K562 (cell line): ENCODE data around the gene PCBP3. TPM values are rescaled to one million over a fixed set of nuclear protein-coding genes. Genes with fewer than 3 reads are reported as not detected.

ENCODE experiments used
- CHD2 ChIP-seq: IDR thresholded peaks from 2 replicates; pipeline ENCODE4 v1.6.1; 2011; ENCODE audit warnings: low read depth, low read length
- HDGF ChIP-seq: fragments of 450-650 bp; IDR thresholded peaks from 2 replicates; pipeline ENCODE4 v1.6.1; 2016
- PHF20 ChIP-seq: fragments of 450-650 bp; IDR thresholded peaks from 2 replicates; pipeline ENCODE4 v1.6.1; 2018; ENCODE audit not compliant: partially characterized antibody
- PPARD ChIP-seq: fragments of 250-450 bp; sonication (Bioruptor Pico); IDR thresholded peaks from 2 replicates; pipeline ENCODE4 v1.8.0; 2022; ENCODE audit warnings: inconsistent platforms, mild to moderate bottlenecking, moderate library complexity
- TARDBP ChIP-seq: fragments of 450-650 bp; IDR thresholded peaks from 2 replicates; pipeline ENCODE4 v1.6.1; 2016
- polyA plus RNA-seq, 8 experiments: library from polyadenylated mRNA; depleted of rRNA in 4 of 8; stranded (reverse) in 5 of 8; unstranded in 3 of 8; fragments of >200 nt; fragmentation: Nextera tagmentation in 2 of 8; fragmentation: Illumina TruSeq in 1 of 8; extraction: Ambion mirVana in 2 of 8; extraction: Trizol in 1 of 8; gene quantifications; 2 replicates each; pipeline versions ENCODE4 v1.2.1 to v1.2.3, GENCODE V29; 2011 to 2014; ENCODE audit warnings: inconsistent platforms in 1 of 8, missing spikeins in 1 of 8
- total RNA-seq, 7 experiments: library from RNA; depleted of rRNA in 6 of 7; stranded (reverse); fragments of >200 nt in 6 of 7; fragmentation: Illumina TruSeq in 2 of 7; extraction: Trizol in 2 of 7; gene quantifications; 2 replicates each; pipeline versions ENCODE4 v1.2.1 to v1.2.3, GENCODE V29; 2011 to 2021; ENCODE audit warnings: low replicate concordance in 1 of 7
- TF ChIP-seq, protein P1 (sequence below): fragments of 450-650 bp; IDR thresholded peaks from 2 replicates; pipeline ENCODE4 v1.6.1; 2017; ENCODE audit warnings: mild to moderate bottlenecking, moderate library complexity
- TF ChIP-seq, protein P2 (sequence below), 2 experiments: fragments of 450-650 bp; IDR thresholded peaks; 2 replicates each; pipeline ENCODE4 v1.6.1; 2018; ENCODE audit warnings: mild to moderate bottlenecking in 2 of 2, low read depth in 1 of 2; ENCODE audit not compliant: partially characterized antibody in 2 of 2
- TF ChIP-seq, protein P3 (sequence below): fragments of 450-650 bp; formaldehyde crosslinking; IDR thresholded peaks from 2 replicates; pipeline ENCODE4 v1.4.0; 2020; ENCODE audit warnings: mild to moderate bottlenecking
- TF ChIP-seq, protein P4 (sequence below), 2 experiments: fragments of 450-650 bp in 1 of 2; IDR thresholded peaks; 2 replicates each; pipeline ENCODE4 v1.6.1; 2011 to 2017; ENCODE audit warnings: low read depth in 2 of 2, antibody characterized with exemption in 1 of 2, borderline replicate concordance in 1 of 2, low read length in 1 of 2, mild to moderate bottlenecking in 1 of 2, mixed read lengths in 1 of 2; ENCODE audit not compliant: control insufficient read depth in 1 of 2

PCBP3 gene
- total and polyA plus RNA-seq, 9 of the 15 experiments (the other 6 are each of a cell fraction or from before 2014, with no cell fraction given), result 0.18 TPM; not detected in 8

DNA sequence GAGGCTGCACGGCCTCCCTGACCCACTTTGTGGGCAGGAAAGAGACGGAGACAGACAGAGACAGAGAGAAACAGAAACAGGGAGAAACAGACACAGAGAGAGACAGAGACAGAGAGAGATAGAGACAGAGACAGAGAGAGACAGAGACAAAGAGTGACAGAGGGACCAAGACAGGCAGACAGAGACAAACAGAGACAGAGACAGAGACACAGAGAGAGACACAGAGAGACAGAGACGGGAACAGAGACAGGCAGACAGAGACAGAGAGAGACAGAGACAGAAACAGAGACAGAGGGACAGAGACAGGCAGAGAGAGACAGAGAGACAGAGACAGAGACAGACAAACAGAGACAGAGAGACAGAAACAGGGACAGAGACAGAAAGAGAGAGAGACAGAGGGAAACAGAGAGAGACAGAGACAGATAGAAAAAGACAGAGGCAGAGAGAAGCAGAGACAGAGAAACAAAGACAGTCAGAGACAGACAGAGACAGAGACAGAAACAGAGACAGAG lies 341.1 kb downstream of the PCBP3 start (continued):
- no peak for TF ChIP-seq CHD2
- peak; percentile 49 for TF ChIP-seq PHF20
- TF ChIP-seq, protein P1, sequence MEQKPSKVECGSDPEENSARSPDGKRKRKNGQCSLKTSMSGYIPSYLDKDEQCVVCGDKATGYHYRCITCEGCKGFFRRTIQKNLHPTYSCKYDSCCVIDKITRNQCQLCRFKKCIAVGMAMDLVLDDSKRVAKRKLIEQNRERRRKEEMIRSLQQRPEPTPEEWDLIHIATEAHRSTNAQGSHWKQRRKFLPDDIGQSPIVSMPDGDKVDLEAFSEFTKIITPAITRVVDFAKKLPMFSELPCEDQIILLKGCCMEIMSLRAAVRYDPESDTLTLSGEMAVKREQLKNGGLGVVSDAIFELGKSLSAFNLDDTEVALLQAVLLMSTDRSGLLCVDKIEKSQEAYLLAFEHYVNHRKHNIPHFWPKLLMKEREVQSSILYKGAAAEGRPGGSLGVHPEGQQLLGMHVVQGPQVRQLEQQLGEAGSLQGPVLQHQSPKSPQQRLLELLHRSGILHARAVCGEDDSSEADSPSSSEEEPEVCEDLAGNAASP, result no peak
- TF ChIP-seq, protein P2, sequence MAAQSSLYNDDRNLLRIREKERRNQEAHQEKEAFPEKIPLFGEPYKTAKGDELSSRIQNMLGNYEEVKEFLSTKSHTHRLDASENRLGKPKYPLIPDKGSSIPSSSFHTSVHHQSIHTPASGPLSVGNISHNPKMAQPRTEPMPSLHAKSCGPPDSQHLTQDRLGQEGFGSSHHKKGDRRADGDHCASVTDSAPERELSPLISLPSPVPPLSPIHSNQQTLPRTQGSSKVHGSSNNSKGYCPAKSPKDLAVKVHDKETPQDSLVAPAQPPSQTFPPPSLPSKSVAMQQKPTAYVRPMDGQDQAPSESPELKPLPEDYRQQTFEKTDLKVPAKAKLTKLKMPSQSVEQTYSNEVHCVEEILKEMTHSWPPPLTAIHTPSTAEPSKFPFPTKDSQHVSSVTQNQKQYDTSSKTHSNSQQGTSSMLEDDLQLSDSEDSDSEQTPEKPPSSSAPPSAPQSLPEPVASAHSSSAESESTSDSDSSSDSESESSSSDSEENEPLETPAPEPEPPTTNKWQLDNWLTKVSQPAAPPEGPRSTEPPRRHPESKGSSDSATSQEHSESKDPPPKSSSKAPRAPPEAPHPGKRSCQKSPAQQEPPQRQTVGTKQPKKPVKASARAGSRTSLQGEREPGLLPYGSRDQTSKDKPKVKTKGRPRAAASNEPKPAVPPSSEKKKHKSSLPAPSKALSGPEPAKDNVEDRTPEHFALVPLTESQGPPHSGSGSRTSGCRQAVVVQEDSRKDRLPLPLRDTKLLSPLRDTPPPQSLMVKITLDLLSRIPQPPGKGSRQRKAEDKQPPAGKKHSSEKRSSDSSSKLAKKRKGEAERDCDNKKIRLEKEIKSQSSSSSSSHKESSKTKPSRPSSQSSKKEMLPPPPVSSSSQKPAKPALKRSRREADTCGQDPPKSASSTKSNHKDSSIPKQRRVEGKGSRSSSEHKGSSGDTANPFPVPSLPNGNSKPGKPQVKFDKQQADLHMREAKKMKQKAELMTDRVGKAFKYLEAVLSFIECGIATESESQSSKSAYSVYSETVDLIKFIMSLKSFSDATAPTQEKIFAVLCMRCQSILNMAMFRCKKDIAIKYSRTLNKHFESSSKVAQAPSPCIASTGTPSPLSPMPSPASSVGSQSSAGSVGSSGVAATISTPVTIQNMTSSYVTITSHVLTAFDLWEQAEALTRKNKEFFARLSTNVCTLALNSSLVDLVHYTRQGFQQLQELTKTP (IDR thresholded peaks at IDR 0.05; ENCODE audit: low read depth in 1 of 2, partially characterized antibody in 2 of 2), result no peak
- 0 out of 2 replicates have a peak, but pooled peaks have one; percentile 17 for TF ChIP-seq HDGF
- no peak for TF ChIP-seq PPARD
- no peak for TF ChIP-seq TARDBP
- TF ChIP-seq, protein P3, sequence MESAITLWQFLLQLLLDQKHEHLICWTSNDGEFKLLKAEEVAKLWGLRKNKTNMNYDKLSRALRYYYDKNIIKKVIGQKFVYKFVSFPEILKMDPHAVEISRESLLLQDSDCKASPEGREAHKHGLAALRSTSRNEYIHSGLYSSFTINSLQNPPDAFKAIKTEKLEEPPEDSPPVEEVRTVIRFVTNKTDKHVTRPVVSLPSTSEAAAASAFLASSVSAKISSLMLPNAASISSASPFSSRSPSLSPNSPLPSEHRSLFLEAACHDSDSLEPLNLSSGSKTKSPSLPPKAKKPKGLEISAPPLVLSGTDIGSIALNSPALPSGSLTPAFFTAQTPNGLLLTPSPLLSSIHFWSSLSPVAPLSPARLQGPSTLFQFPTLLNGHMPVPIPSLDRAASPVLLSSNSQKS, result no peak
- TF ChIP-seq, protein P4, sequence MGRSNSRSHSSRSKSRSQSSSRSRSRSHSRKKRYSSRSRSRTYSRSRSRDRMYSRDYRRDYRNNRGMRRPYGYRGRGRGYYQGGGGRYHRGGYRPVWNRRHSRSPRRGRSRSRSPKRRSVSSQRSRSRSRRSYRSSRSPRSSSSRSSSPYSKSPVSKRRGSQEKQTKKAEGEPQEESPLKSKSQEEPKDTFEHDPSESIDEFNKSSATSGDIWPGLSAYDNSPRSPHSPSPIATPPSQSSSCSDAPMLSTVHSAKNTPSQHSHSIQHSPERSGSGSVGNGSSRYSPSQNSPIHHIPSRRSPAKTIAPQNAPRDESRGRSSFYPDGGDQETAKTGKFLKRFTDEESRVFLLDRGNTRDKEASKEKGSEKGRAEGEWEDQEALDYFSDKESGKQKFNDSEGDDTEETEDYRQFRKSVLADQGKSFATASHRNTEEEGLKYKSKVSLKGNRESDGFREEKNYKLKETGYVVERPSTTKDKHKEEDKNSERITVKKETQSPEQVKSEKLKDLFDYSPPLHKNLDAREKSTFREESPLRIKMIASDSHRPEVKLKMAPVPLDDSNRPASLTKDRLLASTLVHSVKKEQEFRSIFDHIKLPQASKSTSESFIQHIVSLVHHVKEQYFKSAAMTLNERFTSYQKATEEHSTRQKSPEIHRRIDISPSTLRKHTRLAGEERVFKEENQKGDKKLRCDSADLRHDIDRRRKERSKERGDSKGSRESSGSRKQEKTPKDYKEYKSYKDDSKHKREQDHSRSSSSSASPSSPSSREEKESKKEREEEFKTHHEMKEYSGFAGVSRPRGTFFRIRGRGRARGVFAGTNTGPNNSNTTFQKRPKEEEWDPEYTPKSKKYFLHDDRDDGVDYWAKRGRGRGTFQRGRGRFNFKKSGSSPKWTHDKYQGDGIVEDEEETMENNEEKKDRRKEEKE (IDR thresholded peaks at IDR 0.05; ENCODE audit: borderline replicate concordance in 1 of 2, control insufficient read depth in 1 of 2, low read depth in 2 of 2, low read length in 1 of 2), result peak in 1 of 2 experiments; percentile 65; a peak in 1 of 4 replicates
